ENCODE measurements around the gene JKAMP. TPM values are rescaled to one million over a fixed set of nuclear protein-coding genes. Genes with fewer than 3 reads are reported as not detected.

Gene JKAMP
- total RNA-seq, 4 donors from 2014 or later = 35.7 to 76.6 (median 58.8) TPM

DNA sequence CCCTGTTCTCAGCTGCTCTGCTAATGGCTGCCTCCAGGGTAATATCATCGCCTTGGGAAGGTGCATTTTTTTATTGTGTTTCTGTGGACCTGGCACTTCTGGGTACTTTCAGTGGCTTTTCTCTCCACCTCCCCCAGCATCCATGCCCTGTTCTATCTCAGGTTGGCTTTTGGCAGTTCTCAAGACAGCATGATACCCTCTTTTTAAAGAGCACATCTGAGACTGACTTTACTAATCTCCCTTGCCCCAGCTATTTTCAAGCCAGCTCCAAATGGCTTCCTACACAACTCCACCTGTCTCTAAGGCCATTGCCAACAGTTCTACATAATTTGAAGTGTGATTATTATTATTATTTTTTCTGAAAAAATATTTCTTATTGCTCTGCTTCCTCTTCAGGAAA is 53.2 kb downstream of the JKAMP start:
- TF ChIP-seq CTCF (IDR thresholded peaks at IDR 0.05) = no peak
- DNase-seq (ENCODE audit: low spot score) = no peak
- ATAC-seq (ENCODE audit: low FRiP score) = no peak

GRCh38 chr14:59538936-59539335 is 54.6 kb downstream of the JKAMP start:
- DNase-seq (ENCODE audit: low spot score) = no peak
- TF ChIP-seq CTCF (IDR thresholded peaks at IDR 0.05) = no peak
- no peak for ATAC-seq (ENCODE audit: low FRiP score)

DNA sequence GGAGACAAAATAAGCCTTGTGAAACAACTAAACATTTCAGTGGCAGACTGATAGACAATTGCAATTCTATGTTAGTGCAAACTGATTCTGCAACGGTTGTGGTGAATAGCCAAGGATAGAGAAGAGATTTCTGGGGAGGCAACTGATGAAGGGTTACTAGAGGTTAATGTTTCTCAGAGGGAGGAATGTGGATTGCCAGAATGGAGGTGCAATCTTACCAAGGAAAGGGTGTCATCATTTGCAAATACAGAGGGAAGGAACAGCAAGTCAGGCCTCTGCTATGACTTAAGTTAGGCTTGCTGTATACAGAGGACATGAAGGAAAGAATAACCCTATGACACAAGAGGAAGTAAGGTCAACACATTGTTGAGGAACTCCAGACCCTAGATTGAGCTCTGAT is 56.5 kb downstream of the JKAMP start:
- no peak for TF ChIP-seq CTCF (IDR thresholded peaks at IDR 0.05)
- DNase-seq (ENCODE audit: low spot score) = no peak
- ATAC-seq (ENCODE audit: low FRiP score) = no peak

GRCh38 chr14:59541731-59542130 is 57.4 kb downstream of the JKAMP start:
- ATAC-seq (ENCODE audit: low FRiP score) = no peak
- TF ChIP-seq CTCF (IDR thresholded peaks at IDR 0.05) = no peak

DNA sequence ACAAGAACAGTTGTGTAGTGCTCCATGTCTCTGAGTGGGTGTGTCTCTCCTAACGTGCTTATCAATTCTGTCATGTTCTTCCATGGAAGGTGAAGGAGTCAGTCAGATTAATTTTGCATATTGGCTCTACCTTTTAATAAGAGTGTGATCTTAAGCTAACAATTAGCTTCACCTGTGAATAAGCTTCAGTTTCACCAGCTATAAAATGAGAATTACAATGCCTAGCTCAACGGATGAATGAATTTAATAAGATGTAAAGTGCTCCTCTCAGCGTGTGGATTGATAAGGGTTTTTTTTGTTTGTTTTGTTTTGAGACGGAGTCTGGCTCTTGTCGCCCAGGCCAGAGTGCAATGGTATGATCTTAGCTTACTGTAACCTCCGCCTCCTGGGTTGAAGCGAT is 59.6 kb downstream of the JKAMP start:
- DNase-seq (ENCODE audit: low spot score) = no peak
- no peak for ATAC-seq (ENCODE audit: low FRiP score)
- TF ChIP-seq CTCF (IDR thresholded peaks at IDR 0.05) = no peak

More at GRCh38 chr14:59541731-59542130, 57.4 kb downstream of the JKAMP start:
- DNase-seq (ENCODE audit: low spot score) = no peak

- DNase-seq (ENCODE audit: low spot score) = no peak
- no peak for TF ChIP-seq CTCF (IDR thresholded peaks at IDR 0.05)
- ATAC-seq (ENCODE audit: low FRiP score) = no peak
Measured at GRCh38 chr14:59547310-59547709, 63.0 kb downstream of the JKAMP start.

Other genes starting within 250 kb of the JKAMP start
- 1 to 10 TPM; 4.1 to 6.8 (median 5.1) TPM for gene GPR135, start 19.1 kb upstream of the JKAMP start, total RNA-seq
- gene L3HYPDH, start 109 bp upstream of the JKAMP start, total RNA-seq = 10 to 100 TPM; 54.1 to 79.7 (median 75.6) TPM
- not detected for gene CCDC175, start 92.3 kb downstream of the JKAMP start, total RNA-seq

Measured in omental fat pad (tissue), 4 donors.